ENCODE data around the gene C2CD2L. TPM values are rescaled to one million over a fixed set of nuclear protein-coding genes. Genes with fewer than 3 reads are reported as not detected.

The C2CD2L gene
- total and polyA plus RNA-seq, 2 of the 13 experiments (the other 11 are each of a cell fraction or from before 2014, with no cell fraction given) = 3.7 to 5.5 TPM

DNA sequence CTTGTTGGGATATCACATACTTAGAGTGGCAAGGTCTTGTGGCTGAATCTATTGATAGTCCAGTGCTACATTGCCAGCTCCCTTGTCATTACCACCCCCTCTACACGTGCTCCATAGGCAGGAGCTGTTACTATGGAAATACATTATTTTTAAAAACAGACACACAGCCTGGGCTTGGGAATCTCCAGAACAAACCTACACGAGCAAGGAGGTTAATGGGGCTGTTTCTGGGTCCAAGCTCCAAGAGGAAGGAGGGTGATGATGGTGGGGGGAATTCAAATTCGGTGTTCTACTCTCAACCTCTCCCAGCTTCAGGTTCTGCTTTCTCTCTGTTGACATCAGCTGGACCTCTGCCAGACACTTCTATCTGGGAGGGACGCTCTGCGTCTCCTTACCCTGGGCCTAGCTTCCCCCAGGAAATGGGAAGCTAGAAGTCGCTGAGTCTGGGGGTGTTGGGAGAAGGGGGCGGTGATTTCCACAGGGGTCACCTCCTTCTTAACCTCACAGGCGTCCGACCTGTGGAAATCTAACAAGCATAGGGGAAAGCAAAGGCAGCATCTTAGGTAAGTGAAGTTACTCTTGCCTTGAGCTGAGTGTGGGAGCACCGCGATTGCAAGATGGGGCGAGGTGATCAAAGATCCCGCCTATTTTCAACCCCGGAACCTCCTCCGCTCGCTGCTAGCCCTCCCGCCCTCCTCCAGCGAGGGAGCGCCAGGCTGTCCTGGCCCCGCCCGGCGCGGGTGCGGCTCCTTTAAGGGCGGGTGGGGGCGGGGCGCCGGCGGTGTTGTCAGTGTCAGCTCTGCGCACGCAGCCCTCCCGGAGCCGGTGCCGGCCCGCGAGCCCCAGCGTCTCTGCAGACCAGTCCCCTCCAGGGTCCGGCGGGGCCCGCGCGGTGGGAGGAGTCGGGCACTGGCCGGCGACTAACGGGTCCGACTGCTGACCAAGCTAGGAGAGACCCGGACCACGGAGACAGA is at the start of gene C2CD2L (continued):
- TF ChIP-seq ZNF776 (CRISPR knock-in tag; IDR thresholded peaks at IDR 0.05) = no peak
- TF ChIP-seq, protein P1, sequence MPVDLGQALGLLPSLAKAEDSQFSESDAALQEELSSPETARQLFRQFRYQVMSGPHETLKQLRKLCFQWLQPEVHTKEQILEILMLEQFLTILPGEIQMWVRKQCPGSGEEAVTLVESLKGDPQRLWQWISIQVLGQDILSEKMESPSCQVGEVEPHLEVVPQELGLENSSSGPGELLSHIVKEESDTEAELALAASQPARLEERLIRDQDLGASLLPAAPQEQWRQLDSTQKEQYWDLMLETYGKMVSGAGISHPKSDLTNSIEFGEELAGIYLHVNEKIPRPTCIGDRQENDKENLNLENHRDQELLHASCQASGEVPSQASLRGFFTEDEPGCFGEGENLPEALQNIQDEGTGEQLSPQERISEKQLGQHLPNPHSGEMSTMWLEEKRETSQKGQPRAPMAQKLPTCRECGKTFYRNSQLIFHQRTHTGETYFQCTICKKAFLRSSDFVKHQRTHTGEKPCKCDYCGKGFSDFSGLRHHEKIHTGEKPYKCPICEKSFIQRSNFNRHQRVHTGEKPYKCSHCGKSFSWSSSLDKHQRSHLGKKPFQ (CRISPR knock-in tag; IDR thresholded peaks at IDR 0.05; ENCODE audit: insufficient replicate concordance) = no peak
- no peak for TF ChIP-seq GATAD2A (CRISPR knock-in tag; IDR thresholded peaks at IDR 0.05)
- no peak for TF ChIP-seq ZNF781 (CRISPR knock-in tag; IDR thresholded peaks at IDR 0.05; ENCODE audit: borderline replicate concordance, not compliant biosample characterization)
- TF ChIP-seq ZNF83 (CRISPR knock-in tag; IDR thresholded peaks at IDR 0.05; ENCODE audit: borderline replicate concordance) = no peak
- TF ChIP-seq ZNF747 (CRISPR knock-in tag; IDR thresholded peaks at IDR 0.05; ENCODE audit: borderline replicate concordance) = no peak
- TF ChIP-seq, protein P2, sequence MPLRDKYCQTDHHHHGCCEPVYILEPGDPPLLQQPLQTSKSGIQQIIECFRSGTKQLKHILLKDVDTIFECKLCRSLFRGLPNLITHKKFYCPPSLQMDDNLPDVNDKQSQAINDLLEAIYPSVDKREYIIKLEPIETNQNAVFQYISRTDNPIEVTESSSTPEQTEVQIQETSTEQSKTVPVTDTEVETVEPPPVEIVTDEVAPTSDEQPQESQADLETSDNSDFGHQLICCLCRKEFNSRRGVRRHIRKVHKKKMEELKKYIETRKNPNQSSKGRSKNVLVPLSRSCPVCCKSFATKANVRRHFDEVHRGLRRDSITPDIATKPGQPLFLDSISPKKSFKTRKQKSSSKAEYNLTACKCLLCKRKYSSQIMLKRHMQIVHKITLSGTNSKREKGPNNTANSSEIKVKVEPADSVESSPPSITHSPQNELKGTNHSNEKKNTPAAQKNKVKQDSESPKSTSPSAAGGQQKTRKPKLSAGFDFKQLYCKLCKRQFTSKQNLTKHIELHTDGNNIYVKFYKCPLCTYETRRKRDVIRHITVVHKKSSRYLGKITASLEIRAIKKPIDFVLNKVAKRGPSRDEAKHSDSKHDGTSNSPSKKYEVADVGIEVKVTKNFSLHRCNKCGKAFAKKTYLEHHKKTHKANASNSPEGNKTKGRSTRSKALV (CRISPR knock-in tag; IDR thresholded peaks at IDR 0.05) = 0 out of 2 replicates have a peak, but pooled peaks have one; percentile 54
- no peak for TF ChIP-seq SMAD9 (CRISPR knock-in tag; IDR thresholded peaks at IDR 0.05)
- no peak for TF ChIP-seq FOXK2 (IDR thresholded peaks at IDR 0.05)
- TF ChIP-seq, protein P3, sequence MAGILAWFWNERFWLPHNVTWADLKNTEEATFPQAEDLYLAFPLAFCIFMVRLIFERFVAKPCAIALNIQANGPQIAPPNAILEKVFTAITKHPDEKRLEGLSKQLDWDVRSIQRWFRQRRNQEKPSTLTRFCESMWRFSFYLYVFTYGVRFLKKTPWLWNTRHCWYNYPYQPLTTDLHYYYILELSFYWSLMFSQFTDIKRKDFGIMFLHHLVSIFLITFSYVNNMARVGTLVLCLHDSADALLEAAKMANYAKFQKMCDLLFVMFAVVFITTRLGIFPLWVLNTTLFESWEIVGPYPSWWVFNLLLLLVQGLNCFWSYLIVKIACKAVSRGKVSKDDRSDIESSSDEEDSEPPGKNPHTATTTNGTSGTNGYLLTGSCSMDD (CRISPR knock-in tag; IDR thresholded peaks at IDR 0.05) = no peak
- TF ChIP-seq ZNF883 (CRISPR knock-in tag; IDR thresholded peaks at IDR 0.05; ENCODE audit: not compliant biosample characterization) = no peak
- TF ChIP-seq ZNF605 (CRISPR knock-in tag; IDR thresholded peaks at IDR 0.05) = no peak; the same call in 1 of the 2 replicates
- no peak for TF ChIP-seq KLF9 (CRISPR knock-in tag; IDR thresholded peaks at IDR 0.05; ENCODE audit: low read depth)
- TF ChIP-seq, protein P4, sequence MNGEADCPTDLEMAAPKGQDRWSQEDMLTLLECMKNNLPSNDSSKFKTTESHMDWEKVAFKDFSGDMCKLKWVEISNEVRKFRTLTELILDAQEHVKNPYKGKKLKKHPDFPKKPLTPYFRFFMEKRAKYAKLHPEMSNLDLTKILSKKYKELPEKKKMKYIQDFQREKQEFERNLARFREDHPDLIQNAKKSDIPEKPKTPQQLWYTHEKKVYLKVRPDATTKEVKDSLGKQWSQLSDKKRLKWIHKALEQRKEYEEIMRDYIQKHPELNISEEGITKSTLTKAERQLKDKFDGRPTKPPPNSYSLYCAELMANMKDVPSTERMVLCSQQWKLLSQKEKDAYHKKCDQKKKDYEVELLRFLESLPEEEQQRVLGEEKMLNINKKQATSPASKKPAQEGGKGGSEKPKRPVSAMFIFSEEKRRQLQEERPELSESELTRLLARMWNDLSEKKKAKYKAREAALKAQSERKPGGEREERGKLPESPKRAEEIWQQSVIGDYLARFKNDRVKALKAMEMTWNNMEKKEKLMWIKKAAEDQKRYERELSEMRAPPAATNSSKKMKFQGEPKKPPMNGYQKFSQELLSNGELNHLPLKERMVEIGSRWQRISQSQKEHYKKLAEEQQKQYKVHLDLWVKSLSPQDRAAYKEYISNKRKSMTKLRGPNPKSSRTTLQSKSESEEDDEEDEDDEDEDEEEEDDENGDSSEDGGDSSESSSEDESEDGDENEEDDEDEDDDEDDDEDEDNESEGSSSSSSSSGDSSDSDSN (CRISPR knock-in tag; IDR thresholded peaks at IDR 0.05) = 0 out of 2 replicates have a peak, but pooled peaks have one; percentile 45
- TF ChIP-seq MZF1 (CRISPR knock-in tag; IDR thresholded peaks at IDR 0.05; ENCODE audit: borderline replicate concordance) = no peak
- TF ChIP-seq, protein P5, sequence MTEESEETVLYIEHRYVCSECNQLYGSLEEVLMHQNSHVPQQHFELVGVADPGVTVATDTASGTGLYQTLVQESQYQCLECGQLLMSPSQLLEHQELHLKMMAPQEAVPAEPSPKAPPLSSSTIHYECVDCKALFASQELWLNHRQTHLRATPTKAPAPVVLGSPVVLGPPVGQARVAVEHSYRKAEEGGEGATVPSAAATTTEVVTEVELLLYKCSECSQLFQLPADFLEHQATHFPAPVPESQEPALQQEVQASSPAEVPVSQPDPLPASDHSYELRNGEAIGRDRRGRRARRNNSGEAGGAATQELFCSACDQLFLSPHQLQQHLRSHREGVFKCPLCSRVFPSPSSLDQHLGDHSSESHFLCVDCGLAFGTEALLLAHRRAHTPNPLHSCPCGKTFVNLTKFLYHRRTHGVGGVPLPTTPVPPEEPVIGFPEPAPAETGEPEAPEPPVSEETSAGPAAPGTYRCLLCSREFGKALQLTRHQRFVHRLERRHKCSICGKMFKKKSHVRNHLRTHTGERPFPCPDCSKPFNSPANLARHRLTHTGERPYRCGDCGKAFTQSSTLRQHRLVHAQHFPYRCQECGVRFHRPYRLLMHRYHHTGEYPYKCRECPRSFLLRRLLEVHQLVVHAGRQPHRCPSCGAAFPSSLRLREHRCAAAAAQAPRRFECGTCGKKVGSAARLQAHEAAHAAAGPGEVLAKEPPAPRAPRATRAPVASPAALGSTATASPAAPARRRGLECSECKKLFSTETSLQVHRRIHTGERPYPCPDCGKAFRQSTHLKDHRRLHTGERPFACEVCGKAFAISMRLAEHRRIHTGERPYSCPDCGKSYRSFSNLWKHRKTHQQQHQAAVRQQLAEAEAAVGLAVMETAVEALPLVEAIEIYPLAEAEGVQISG (CRISPR knock-in tag; IDR thresholded peaks at IDR 0.05) = peak; percentile 11; the same call in 1 of the 2 replicates
- TF ChIP-seq TARDBP (CRISPR knock-in tag; IDR thresholded peaks at IDR 0.05) = peak; percentile 33; the same call in 1 of the 2 replicates

All from HepG2 (cell line).